Activated CD4-positive, alpha-beta T cell treated with anti-CD3 and anti-CD28 coated beads, Interleukin-10, Interleukin-2, amounts not matched to agents 100 ng/mL and 50 ng/mL, durations not matched to agents 16 hours and 8 hours (primary cell): Measurements from ENCODE around the gene GPR37L1.
"Not testable (repeated sequence)": the region's sequence is repeated elsewhere in the genome, so short reads cannot be mapped to it uniquely, and the experiment has no call there.

Source experiments
- DNase-seq: peaks from one replicate; pipeline ENCODE4 v3.0.0-alpha.2; 2020

The GPR37L1 gene

DNA sequence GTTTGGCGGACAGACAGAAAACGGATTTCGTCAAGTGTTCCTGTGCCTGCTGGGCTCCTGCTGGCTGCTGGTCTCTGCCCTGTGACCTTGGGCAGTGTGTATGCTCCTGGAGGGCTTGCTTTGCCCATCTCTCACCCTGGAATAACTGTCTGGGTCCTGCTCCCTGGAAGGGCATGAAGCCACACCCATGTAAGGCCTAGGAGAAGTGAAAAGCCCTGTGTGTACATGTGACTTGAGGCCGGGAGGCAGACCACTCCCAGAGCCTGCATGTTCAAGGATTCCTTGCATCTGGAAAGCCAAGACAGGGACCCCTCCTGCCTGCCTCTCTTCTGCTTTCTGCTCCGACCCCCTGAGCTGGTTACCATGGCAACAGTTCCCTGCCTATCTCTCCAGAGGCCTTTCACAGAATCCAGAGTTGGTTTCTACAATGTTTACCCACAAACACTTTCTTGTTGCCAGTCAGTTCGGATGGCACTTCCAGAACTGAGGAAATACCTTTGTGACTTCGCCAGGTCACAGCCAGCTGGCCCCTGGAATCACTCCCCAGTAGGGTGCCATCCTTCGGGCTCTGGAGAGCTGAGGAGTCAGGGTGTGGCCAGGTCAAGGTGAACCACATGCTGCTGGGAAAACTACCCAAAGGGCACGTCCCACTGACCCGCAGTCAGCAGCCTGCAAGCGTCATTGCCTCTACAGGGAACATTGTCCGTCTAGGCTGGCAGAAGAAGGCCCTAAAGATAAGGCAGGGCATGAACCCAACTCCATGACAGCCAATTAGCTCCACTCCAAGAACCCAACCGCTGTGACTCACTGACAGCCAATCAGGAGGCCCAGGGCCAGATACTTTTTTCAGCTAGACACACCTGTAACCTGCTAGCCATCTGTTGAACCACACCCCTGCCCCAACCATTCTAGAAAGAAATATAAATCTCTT, 14.7 kb upstream of the GPR37L1 start:
- DNase-seq, result no peak

DNA sequence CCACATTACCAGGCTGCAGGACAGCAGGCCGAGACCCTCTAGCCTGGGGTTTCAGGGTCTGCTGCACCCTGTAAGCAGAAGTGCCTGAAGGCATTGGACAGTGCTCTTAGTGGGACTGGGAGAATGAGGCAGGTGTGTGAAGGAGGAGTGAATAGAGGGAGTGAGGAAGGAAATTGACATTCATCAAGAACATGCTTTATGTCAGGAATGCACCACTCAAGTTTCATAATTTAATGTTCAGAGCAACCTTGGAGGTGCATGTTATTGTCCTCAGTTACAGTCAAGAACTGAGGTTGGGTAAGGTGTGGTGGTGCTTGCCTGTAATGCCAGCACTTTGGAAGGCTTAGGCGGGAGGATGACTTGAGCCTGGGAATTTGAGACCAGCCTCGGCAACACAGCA, 11.7 kb upstream of the GPR37L1 start:
- no peak for DNase-seq

DNA sequence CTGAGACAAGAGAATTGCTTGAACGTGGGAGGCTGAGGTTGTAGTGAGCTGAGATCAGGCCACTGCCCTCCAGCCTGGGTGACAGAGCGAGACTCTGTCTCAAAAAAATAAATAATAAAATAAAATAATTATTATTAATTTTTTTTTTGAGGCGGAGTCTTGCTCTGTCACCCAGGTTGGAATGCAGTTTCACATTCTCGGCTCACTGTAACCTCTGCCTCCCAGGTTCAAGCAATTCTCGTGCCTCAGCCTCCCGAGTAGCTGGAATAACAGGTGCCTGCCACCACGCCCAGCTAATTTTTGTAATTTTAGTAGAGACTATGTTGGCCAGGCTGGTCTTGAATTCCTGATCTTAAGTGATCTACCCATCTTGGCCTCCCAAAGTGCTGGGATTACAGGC, 11.1 kb upstream of the GPR37L1 start:
- not testable (repeated sequence) for DNase-seq

DNA sequence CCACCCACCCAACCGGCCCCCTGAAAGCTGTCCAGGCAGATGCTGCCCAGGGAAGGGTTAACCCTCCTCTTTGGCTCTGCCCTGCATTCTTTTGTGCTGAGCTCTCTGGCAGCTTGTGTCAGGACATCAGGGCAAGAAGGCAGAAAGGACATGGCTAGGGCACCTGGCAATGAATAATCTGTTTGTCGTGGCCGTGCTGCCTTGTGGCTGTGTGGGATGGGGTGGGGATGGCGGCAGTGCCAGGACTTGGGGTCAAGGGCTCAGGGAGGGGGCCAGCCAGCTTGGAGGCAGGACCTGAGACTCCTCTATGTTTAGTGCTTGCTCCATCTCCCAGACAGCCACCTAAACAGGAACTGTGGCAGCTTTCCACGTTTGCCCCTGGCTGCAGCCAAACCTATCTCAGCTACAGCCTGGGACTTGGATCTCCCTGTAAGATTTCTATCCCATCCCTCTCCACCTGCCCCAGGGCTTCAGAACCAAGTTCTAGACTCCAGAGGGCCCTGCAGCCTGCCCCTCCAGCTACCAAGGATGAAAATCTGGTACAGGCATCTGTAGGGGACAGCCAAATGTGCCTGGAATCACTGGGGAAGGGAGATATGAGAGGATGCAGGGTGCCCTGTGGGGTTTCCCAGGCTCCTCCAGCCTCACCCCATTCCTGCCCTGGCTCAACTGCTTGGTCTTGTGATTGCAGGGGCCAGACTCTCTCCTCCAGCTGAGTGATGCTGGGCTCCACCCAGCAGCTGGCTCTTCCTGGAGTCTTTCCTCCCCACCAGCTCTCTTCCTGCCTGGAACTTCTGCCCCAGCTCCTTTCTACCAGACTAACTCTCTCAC, 9.6 kb upstream of the GPR37L1 start:
- no peak for DNase-seq

DNA sequence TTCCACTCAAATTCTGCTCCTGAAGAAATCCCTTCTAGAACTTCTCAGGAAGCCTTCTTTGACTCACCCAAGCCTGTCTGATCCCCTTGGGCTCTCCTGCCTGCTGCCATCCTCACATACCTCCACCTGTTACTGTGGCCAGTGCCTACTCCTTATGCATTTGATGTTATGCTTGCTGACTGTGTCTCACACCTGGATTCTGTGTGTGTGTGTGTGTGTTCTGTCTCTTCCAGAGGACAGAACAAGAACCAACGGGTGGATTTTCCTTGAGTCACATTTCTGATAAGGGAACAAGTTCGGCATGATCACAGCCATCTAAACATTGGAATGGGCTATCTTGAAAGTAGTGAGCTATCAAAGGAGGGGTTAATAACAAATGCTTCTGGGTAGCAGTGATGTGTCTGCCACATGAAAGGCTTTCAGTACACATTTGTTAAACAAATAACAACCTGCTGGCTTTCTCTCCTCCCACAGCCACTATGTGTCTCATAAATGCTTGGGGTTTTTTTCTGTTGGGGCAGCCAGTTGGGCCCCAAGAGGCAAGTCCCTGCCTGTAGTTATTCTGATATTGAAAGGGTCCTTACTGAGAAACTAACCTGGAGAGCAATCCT, 8.9 kb upstream of the GPR37L1 start:
- no peak for DNase-seq

DNA sequence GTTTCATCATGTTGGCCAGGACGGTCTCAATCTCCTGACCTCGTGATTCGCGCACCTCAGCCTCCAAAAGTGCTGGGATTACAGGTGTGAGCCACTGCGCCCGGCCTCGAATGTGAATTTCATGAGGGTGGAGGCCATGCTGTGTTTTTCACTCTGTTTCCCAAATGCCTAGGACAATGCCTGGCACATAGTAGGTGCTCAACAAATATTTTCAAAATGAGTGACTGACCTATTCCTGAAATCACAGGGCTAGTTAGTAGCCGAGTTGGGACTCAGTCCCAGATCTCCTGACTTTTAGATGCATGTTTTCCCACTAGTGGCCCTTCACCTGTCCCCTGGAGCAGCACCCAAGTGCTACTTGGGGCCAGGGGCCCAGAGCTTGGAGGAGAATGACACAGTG, 6.4 kb upstream of the GPR37L1 start:
- DNase-seq, result no peak

DNA sequence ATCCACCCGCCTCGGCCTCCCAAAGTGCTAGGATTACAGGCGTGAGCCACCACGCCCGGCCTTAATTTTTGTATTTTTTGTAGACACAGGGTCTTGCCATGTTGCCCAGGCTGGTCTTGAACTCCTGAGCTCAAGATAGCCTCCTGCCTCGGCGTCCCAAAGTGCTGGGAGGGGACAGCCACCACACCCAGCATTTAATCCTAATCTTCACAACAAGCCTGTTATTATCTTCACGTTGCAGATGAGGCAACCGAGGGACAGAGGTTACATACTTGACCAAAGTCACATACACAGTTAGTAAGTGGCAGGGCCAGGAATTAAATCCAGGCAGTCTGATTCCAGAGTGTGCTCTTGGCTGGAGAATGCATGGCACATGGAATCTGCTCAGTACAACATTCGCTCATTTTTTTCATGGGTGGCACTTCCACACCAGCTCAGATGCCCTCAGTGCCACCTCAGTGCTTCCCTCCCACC, 4.8 kb upstream of the GPR37L1 start:
- no peak for DNase-seq

DNA sequence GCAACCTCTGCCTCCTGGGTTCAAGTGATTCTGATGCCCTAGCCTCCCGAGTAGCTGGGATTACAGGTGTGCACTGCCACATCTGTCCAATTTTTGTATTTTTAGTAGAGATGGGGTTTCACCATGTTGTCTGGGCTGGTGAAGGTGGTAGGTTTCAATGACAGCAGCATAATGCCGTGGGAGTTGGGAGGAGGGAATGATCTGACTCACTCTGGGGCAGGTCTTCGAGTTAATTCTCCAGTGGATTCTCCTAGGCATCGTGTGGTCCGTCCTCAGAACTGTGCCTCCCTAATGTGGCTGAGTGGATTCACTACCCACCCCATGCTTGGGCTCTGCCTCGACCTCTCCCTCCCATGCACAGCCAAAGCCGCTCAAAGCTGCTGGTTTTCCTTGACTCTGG, 1.7 kb upstream of the GPR37L1 start:
- no peak for DNase-seq

DNA sequence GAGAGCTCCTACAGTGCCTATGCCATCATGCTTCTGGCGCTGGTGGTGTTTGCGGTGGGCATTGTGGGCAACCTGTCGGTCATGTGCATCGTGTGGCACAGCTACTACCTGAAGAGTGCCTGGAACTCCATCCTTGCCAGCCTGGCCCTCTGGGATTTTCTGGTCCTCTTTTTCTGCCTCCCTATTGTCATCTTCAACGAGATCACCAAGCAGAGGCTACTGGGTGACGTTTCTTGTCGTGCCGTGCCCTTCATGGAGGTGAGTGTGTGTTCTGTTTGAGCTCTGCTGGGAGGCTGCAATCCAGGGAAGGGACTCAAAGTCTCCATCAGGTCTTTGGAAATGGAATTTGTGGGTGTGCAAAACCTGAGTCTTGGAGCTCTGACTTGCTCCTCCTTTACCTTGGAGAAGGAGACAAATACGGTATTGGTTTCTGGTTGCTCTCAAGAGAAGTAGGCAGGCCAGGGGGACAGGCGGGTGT, 658 bp downstream of the GPR37L1 start:
- DNase-seq, result no peak

DNA sequence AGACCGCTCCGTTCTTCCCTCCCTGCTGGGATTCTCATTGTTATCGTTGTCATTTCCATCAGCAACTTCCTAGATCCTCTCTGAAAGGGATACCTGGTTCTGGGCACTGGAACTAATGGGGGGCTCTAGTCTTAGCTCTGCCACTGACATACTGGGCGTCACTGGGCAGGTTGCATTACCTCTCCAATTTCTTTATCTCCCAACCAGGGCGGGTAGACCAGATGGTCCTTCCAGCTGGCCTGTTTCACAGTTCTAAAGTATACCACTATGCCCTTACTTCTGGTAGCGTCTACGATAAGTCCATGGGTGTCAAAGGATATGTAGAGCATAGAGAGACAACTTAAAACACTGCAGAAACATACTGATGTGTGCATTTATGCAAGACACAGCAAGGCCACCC, 1.4 kb downstream of the GPR37L1 start:
- DNase-seq, result no peak

DNA sequence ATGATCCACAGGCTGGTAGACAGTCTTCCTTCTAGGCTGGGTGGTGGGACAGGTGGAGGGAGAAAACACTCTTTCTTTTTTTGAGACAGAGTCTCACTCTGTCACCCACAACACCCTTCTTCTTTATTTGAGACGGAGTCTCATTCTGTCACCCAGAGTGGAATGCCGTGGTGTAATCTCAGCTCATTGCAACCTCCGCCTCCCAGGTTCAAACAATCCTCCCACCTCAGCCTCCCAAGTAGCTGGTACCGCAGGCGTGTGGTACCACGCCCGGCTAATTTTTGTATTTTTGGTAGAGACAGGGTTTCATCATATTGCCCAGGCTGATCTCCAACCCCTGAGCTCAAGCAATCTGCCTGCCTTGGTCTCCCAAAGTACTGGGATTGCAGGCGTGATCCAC, 2.9 kb downstream of the GPR37L1 start:
- DNase-seq, result no peak

DNA sequence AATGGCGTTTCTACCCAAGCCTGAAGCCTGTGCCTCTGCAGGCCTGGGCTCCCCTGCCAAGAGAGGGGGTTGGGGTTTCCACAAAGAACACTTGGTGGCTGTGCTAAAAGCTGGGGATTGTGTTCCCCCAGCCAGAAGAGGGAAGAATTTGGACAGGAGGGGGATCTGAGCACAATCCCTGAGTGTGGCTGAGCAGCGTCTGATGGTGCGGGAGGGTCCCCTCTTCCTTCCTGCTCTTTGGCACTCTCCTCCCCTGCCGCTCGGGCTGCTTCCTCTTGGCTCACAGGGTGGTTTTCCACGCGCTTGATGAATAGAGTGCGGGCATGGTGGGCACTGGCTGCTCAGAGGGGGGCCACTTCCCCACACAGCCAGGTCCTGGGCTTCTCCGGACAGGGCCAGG, 3.7 kb downstream of the GPR37L1 start:
- DNase-seq, result no peak

DNA sequence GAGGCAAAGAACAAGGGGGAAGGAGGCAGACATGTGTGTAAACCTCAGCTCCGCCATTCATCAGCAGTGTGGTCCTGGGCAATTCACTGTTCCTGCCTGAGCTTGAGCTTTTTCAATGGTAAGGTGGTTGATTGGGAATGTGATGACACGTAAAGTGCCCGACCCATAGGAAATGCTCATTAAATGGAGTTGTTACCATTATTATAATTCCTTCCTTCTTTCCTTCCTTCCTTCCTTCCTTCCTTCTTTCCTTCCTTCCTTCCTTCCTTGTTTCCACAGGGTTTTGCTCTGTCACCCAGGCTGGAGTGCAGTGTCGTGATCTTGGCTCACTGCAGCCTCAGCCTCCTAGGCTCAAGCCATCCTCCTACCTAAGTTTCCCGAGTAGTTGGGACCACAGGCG, 4.3 kb downstream of the GPR37L1 start:
- no peak for DNase-seq

DNA sequence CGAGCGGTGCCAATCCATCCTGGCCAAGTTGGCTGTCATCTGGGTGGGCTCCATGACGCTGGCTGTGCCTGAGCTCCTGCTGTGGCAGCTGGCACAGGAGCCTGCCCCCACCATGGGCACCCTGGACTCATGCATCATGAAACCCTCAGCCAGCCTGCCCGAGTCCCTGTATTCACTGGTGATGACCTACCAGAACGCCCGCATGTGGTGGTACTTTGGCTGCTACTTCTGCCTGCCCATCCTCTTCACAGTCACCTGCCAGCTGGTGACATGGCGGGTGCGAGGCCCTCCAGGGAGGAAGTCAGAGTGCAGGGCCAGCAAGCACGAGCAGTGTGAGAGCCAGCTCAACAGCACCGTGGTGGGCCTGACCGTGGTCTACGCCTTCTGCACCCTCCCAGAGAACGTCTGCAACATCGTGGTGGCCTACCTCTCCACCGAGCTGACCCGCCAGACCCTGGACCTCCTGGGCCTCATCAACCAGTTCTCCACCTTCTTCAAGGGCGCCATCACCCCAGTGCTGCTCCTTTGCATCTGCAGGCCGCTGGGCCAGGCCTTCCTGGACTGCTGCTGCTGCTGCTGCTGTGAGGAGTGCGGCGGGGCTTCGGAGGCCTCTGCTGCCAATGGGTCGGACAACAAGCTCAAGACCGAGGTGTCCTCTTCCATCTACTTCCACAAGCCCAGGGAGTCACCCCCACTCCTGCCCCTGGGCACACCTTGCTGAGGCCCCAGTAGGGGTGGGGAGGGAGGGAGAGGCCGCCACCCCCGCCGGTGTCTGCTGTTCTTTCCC, 5.3 kb downstream of the GPR37L1 start:
- no peak for DNase-seq

DNA sequence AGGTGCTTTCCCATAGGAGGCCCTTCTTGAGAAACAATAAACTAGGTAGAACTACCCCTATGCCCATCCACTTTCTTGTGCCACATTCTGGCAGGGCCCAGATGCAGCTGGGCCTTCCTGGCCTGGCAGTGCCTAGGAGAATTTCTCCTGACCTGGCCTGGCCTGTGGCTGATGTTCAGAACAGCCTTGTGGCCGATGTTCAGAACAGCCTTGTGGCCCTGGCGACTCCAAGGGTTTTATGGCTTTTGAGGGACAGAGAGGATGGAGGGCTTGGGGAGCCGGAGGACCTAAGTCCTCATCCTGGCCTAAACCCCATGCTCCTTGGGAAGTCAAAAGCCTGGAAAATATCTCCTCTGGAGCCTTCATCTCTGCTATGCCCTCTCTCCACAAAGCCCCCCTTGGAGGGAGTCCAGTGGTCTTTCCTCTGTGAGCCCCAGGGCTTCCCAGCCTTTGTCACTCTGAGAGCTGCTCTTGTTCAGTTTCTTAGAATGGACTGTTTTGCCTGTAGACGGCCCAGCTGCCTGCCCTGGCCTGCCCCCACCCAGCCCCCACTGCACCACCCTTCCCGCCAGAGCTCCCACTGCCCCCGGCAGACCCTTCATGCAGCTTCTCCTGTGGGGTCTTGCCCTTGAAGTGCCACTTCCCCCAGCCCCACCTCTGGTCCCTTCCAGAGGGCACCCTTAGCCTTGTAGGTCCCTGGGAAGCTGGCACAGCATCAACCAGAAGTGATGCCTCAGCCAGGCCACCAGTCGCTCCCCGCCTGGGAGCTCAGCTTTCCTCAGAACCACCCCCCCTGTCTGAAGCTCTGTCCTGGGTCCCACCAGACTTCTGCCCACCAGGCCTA, 7.0 kb downstream of the GPR37L1 start:
- DNase-seq, result no peak

DNA sequence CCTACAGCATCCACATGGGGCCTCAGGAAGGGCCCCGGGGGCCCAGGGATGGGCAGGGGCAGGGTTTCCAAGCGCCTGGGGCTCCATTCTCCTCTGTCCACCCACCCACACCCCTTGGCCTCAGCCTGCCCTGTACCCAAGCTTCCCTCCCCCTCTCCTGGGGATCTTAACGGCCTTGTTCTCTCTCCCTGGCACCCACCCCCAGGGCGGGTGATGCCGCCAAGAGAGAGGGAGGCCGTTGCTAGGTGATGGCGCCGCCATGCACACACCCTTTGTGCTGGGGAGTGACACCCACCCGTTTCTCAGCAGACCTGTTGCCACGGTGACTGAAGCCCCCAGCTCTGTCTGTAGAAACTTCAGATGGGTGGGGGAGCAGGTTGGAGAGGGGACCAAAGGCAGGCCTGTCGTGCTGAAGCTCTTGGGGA, 7.6 kb downstream of the GPR37L1 start:
- no peak for DNase-seq

DNA sequence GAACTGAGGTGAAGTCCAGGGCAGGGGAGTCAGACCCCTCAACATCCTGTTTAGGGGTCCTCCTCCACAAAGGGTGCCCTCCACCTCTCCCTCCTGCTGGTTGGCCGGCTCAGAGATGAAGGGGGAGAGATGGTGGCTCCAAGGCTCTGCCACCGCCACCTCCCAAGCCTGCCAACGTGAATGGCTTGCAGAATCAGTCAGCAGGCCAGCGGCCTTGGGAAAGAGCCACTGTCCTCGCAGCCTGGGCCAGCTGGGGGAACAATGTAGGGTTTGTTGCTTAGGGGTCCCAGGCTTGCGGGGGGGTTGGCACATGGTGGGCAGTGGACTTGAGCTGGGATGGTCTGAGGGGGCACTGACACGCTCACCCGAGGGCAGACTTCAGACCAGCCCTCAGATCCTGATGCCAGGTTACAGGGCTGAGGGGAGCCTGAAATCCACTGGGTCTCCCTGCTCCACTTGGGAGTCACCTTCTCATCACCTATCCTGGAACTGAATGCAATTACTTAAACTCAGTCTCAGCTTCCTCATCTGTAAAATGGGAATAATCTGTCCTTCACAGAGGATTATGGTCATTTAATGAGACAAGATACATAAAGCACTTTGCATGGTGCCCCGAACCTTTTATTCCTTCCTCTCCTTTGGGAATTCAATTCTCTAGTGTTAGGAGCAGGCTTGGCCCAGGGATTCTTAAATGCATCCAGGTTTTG, 8.3 kb downstream of the GPR37L1 start:
- DNase-seq, result no peak

DNA sequence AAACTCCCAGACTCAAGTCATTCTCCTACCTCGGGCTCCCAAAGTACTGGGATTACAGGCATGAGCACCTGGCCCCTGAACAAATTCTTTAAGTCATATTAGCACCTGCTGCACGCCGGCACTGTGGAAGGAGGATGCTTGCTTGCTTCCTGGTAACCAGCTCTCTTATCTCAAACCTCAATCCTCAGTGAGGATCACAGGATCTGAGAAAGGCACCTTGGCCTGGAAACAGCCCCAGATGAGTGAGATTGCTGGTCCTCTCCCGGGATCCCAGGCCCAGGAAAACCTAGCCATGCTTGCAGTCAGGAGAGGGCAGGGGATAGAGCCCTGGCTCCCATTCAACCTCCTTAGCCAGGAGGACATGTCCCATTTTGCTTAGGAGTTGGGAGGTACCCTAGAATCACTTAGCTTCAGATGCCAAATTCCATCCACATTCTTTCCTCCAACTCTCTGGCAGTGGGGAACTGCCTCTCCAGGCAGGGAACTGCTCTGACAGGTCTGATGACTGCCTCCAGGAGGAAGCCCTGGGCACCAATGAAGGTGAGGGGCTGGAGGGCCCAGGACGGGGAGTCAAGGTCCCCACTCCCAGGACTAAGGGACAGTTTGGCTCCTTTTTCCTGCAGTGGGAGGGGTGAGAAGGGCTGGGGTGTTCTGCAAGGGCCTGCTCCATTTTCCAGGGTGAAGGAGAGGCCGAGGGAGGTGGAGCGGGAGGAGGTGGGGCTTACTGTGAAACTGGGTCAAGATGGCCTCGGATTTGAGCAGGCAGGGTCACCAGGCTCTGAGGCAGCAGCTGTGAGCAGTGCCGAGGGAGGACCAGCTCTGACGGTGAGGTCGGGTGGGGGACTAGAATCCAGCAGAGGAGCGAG, 9.5 kb downstream of the GPR37L1 start:
- DNase-seq, result no peak

DNA sequence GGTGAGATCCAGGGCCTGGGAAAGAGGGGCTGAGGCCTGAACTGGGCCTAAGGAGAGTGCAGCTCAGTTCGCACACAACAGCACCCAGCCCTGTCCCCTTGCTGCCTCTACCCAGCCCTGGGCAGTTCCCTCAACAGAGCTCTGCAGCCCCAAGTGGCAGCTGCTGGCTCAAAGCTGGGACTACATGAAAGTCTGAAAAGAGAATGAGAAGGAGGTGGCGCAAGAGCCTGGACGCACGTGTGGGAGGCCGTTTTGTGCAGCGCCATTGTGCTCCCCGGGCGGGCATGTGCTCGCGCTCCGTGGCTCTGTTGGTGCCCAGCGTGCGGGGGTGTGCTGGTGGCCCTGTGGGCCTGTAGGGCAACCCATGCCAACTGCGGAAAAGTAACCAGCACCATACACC, 10.3 kb downstream of the GPR37L1 start:
- no peak for DNase-seq

DNA sequence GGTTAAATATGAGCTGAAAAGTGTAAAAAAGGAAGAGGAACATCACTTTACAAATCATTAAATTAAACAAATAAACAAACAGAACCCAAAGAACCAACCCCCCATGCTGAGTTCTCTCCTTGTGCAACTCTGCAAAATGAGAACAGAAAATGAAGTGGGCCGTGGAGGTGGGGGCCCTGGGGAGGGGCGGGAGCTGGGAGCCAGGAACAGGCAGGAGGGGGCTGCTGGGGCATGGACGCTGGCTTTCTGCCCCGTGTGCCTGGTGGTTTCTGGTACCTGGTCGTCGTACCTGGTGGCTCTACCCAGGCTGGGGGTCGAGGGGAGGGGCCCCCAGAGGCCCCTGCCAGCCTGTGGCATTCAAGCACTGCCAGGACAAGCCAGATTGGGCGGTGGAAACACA, 10.8 kb downstream of the GPR37L1 start:
- DNase-seq, result no peak
